H1 (cell line): ENCODE results near the gene ATP5MC3. TPM values are rescaled to one million over a fixed set of nuclear protein-coding genes. Genes with fewer than 3 reads are reported as not detected.

Experiments
- CTCF ChIA-PET: fragments of 300-600 bp; sonication (Branson Sonifier 250); formaldehyde crosslinking; loops from one replicate; lab custom pipeline; 2021; ENCODE audit not compliant: partially characterized antibody; lab: Charles Lee
- POLR2A ChIA-PET: fragments of 300-600 bp; sonication (Branson Sonifier 250); formaldehyde crosslinking; loops from one replicate; lab custom pipeline; 2021; ENCODE audit warnings: inconsistent platforms; ENCODE audit not compliant: partially characterized antibody; lab: Charles Lee
- DNase-seq, 2 experiments: peaks; one replicate each; pipeline versions ENCODE4 v3.0.0 to v3.0.0-alpha.2; 2010 to 2022; ENCODE audit warnings: low spot score in 2 of 2, low read depth in 1 of 2, mixed read lengths in 1 of 2
- FAIRE-seq: peaks from 2 replicates; lab custom pipeline; 2011; peaks lifted over from hg19 to GRCh38; lab: Jason Lieb, UNC
- H2AFZ ChIP-seq: 2 replicates; pipeline ENCODE4 v1.8.1; 2012; ENCODE audit warnings: low read length, inconsistent platforms
- H2AK5ac ChIP-seq: 2 replicates; pipeline ENCODE4 v1.6.1; 2013; ENCODE audit warnings: low read depth, low read length
- H2BK120ac ChIP-seq: replicated peaks from 2 replicates; pipeline ENCODE3; 2013; ENCODE audit warnings: low read depth, low read length, inconsistent platforms
- H2BK12ac ChIP-seq: 2 replicates; pipeline ENCODE4 v1.6.1; 2013; ENCODE audit warnings: low read depth, low read length
- H2BK15ac ChIP-seq: 2 replicates; pipeline ENCODE4 v1.6.1; 2013; ENCODE audit warnings: low read length
- H2BK20ac ChIP-seq: 2 replicates; pipeline ENCODE4 v1.6.1; 2013; ENCODE audit warnings: low read length
- H2BK5ac ChIP-seq: 2 replicates; pipeline ENCODE4 v1.6.1; 2013; ENCODE audit warnings: low read depth, low read length
- H3K14ac ChIP-seq: 2 replicates; pipeline ENCODE4 v1.6.1; 2013; ENCODE audit warnings: inconsistent platforms; ENCODE audit not compliant: insufficient read length
- H3K18ac ChIP-seq: 2 replicates; pipeline ENCODE4 v1.6.1; 2013; ENCODE audit warnings: low read length; ENCODE audit errors: extremely low read depth
- H3K23ac ChIP-seq: 2 replicates; pipeline ENCODE4 v1.6.1; 2013; ENCODE audit warnings: inconsistent platforms; ENCODE audit not compliant: insufficient read length
- H3K23me2 ChIP-seq: 2 replicates; pipeline ENCODE4 v1.6.1; 2013; ENCODE audit warnings: low read depth, low read length
- H3K27ac ChIP-seq: 2 replicates; pipeline ENCODE4 v1.6.1; 2011; ENCODE audit warnings: low read depth, low read length, inconsistent platforms
- H3K27me3 ChIP-seq, 4 experiments: replicated peaks in 1 of 4; 1 replicate in 1 of 4; 2 replicates in 3 of 4; pipeline versions ENCODE4 v1.6.1 to v1.8.1; 2011 to 2013; ENCODE audit warnings: low read length in 3 of 4, mild to moderate bottlenecking in 3 of 4, inconsistent platforms in 2 of 4, mixed read lengths in 2 of 4, moderate library complexity in 1 of 4; ENCODE audit not compliant: control insufficient read depth in 3 of 4, insufficient read depth in 3 of 4; ENCODE audit errors: extremely low read depth in 1 of 4
- H3K36me3 ChIP-seq, 4 experiments: 2 replicates each; pipeline versions ENCODE4 v1.6.1 to v1.8.1; 2011 to 2013; ENCODE audit warnings: mild to moderate bottlenecking in 4 of 4, low read length in 3 of 4, moderate library complexity in 2 of 4, control low read depth in 1 of 4, inconsistent platforms in 1 of 4; ENCODE audit not compliant: insufficient read depth in 4 of 4, control insufficient read depth in 2 of 4
- H3K4ac ChIP-seq: replicated peaks from 2 replicates; pipeline ENCODE3; 2013; ENCODE audit warnings: low read length, low read depth, mixed read lengths, inconsistent platforms; ENCODE audit not compliant: insufficient read length
- H3K4me1 ChIP-seq, 4 experiments: replicated peaks in 1 of 4; 1 replicate in 1 of 4; 2 replicates in 3 of 4; pipeline versions ENCODE4 v1.6.1 to v1.8.1; 2011 to 2013; ENCODE audit warnings: low read length in 3 of 4, inconsistent platforms in 2 of 4, mixed read lengths in 1 of 4; ENCODE audit not compliant: insufficient read depth in 4 of 4, control insufficient read depth in 3 of 4
- H3K4me2 ChIP-seq, 2 experiments: 2 replicates each; pipeline versions ENCODE4 v1.6.1 to v1.8.1; 2011 to 2013; ENCODE audit warnings: low read depth in 2 of 2, low read length in 2 of 2, control low read depth in 1 of 2, inconsistent platforms in 1 of 2, mild to moderate bottlenecking in 1 of 2; ENCODE audit not compliant: insufficient read depth in 1 of 2
- H3K4me3 ChIP-seq, 4 experiments: fragments of 200-600, 300-600 bp in 1 of 4; sonication (generic), shearing (Covaris generic), sonication (Bioruptor Twin) in 1 of 4; 2 replicates each; pipeline versions ENCODE4 v1.5.1 to v1.8.1; 2011 to 2016; ENCODE audit warnings: low read length in 4 of 4, low read depth in 3 of 4, control low read depth in 2 of 4, inconsistent platforms in 2 of 4, mild to moderate bottlenecking in 2 of 4, mixed read lengths in 1 of 4, moderate library complexity in 1 of 4; ENCODE audit not compliant: insufficient read depth in 2 of 4; ENCODE audit errors: extremely low read depth in 1 of 4
- H3K56ac ChIP-seq: replicated peaks from 2 replicates; pipeline ENCODE3; 2013; ENCODE audit warnings: low read depth, mild to moderate bottlenecking, mixed read lengths, low read length, inconsistent platforms; ENCODE audit not compliant: insufficient read length
- H3K79me1 ChIP-seq: 2 replicates; pipeline ENCODE4 v1.6.1; 2013; ENCODE audit warnings: low read depth, low read length, control low read depth
- H3K79me2 ChIP-seq, 2 experiments: 2 replicates each; pipeline versions ENCODE4 v1.6.1 to v1.8.1; 2012 to 2013; ENCODE audit warnings: low read length in 2 of 2, mild to moderate bottlenecking in 2 of 2, inconsistent platforms in 1 of 2; ENCODE audit not compliant: insufficient read depth in 2 of 2, control insufficient read depth in 1 of 2
- H3K9ac ChIP-seq, 4 experiments: replicated peaks in 1 of 4; 1 replicate in 1 of 4; 2 replicates in 3 of 4; pipeline versions ENCODE4 v1.6.1 to v1.8.1; 2011 to 2013; ENCODE audit warnings: low read depth in 3 of 4, low read length in 3 of 4, control low read depth in 2 of 4, mild to moderate bottlenecking in 2 of 4, moderate library complexity in 2 of 4, inconsistent platforms in 1 of 4; ENCODE audit errors: extremely low read depth in 1 of 4
- H3K9me3 ChIP-seq, 2 experiments: 2 replicates each; pipeline versions ENCODE4 v1.6.1 to v1.8.1; 2012 to 2013; ENCODE audit warnings: mild to moderate bottlenecking in 2 of 2, moderate library complexity in 2 of 2, control low read depth in 1 of 2, inconsistent platforms in 1 of 2, low read depth in 1 of 2, low read length in 1 of 2, mixed read lengths in 1 of 2; ENCODE audit not compliant: insufficient read depth in 2 of 2
- H4K20me1 ChIP-seq, 2 experiments: replicated peaks in 1 of 2; 2 replicates each; pipeline versions ENCODE3 to v1.8.1; 2011 to 2013; ENCODE audit warnings: inconsistent platforms in 2 of 2, low read length in 2 of 2, mild to moderate bottlenecking in 1 of 2; ENCODE audit not compliant: insufficient read depth in 2 of 2, control insufficient read depth in 1 of 2
- H4K5ac ChIP-seq: 2 replicates; pipeline ENCODE4 v1.6.1; 2013; ENCODE audit warnings: low read length, low read depth, mixed read lengths, inconsistent platforms; ENCODE audit not compliant: insufficient read length
- H4K8ac ChIP-seq: 2 replicates; pipeline ENCODE4 v1.8.0; 2013; ENCODE audit warnings: mild to moderate bottlenecking, moderate library complexity, low read length, inconsistent platforms; ENCODE audit not compliant: insufficient read depth; ENCODE audit errors: extremely low read depth
- H4K91ac ChIP-seq: replicated peaks from 2 replicates; pipeline ENCODE3; 2013; ENCODE audit warnings: low read length, mixed read lengths, inconsistent platforms; ENCODE audit not compliant: insufficient read length
- ASH2L ChIP-seq: fragments of 200-600, 300-600 bp; sonication (generic); IDR thresholded peaks from one replicate; pipeline ENCODE4 v1.7.1; 2017; ENCODE audit warnings: low read length
- BRCA1 ChIP-seq: IDR thresholded peaks from 2 replicates; pipeline ENCODE4 v1.6.1; 2012; ENCODE audit warnings: low read depth, low read length, improper control_type of control experiment
- CBX8 ChIP-seq: fragments of 300-800, 300-1000 bp; sonication (generic); IDR thresholded peaks from 2 replicates; pipeline ENCODE4 v1.7.1; 2016; ENCODE audit warnings: low read depth, low read length, borderline replicate concordance
- CHD1 ChIP-seq: IDR thresholded peaks from 2 replicates; pipeline ENCODE4 v1.6.1; 2012; ENCODE audit warnings: low read depth, low read length, improper control_type of control experiment
- CHD2 ChIP-seq: IDR thresholded peaks from 2 replicates; pipeline ENCODE4 v1.6.1; 2012; ENCODE audit warnings: low read length, improper control_type of control experiment
- EP300 ChIP-seq, 2 experiments: IDR thresholded peaks; 1 replicate in 1 of 2; 2 replicates in 1 of 2; pipeline ENCODE4 v1.6.1; 2011 to 2012; ENCODE audit warnings: low read depth in 2 of 2, low read length in 2 of 2, mild to moderate bottlenecking in 2 of 2, borderline replicate concordance in 1 of 2, inconsistent platforms in 1 of 2, moderate library complexity in 1 of 2
- EZH2 ChIP-seq: fragments of 200-600 bp; sonication (generic); IDR thresholded peaks from 2 replicates; pipeline ENCODE4 v1.7.1; 2012; ENCODE audit warnings: low read depth, mild to moderate bottlenecking, moderate library complexity, low read length, inconsistent platforms; ENCODE audit not compliant: severe bottlenecking
- JUND ChIP-seq: IDR thresholded peaks from 2 replicates; pipeline ENCODE4 v1.6.1; 2011; ENCODE audit warnings: mild to moderate bottlenecking, improper control_type of control experiment, low read length
- NRF1 ChIP-seq: IDR thresholded peaks from 2 replicates; pipeline ENCODE4 v1.6.1; 2011; ENCODE audit warnings: mild to moderate bottlenecking, low read depth, low read length, improper control_type of control experiment
- POLR2AphosphoS5 ChIP-seq: IDR thresholded peaks from 2 replicates; pipeline ENCODE4 v1.6.1; 2011; ENCODE audit warnings: low read depth, low read length
- POU5F1 ChIP-seq: IDR thresholded peaks from 2 replicates; pipeline ENCODE4 v1.6.1; 2011; ENCODE audit warnings: low read depth, mild to moderate bottlenecking, low read length, moderate library complexity
- RXRA ChIP-seq: IDR thresholded peaks from 2 replicates; pipeline ENCODE4 v1.6.1; 2011; ENCODE audit warnings: low read depth, mild to moderate bottlenecking, low read length, moderate library complexity; ENCODE audit not compliant: insufficient read depth
- YY1 ChIP-seq: IDR thresholded peaks from 2 replicates; pipeline ENCODE4 v1.6.1; 2011; ENCODE audit warnings: low read depth, mild to moderate bottlenecking, low read length
- ZNF274 ChIP-seq: IDR thresholded peaks from 2 replicates; pipeline ENCODE4 v1.7.0; 2012; ENCODE audit warnings: low read length, borderline replicate concordance; ENCODE audit errors: extremely low read depth
- WGBS, 2 experiments: shearing (Covaris generic) in 1 of 2; methylation state at CpG; one replicate each; pipeline versions ENCODE4 v1.1.6 to v1.1.7; 2013 to 2015; ENCODE audit warnings: low lambda C conversion rate in 2 of 2, mixed read lengths in 2 of 2, inconsistent platforms in 1 of 2, low coverage in 1 of 2, missing lambda C conversion rate in 1 of 2; ENCODE audit not compliant: insufficient replicate concordance in 2 of 2, insufficient coverage in 1 of 2, insufficient read length in 1 of 2; ENCODE audit errors: extremely low coverage in 1 of 2, missing lambda C conversion rate in 1 of 2; 5-methylcytosine and 5-hydroxymethylcytosine counted together
- polyA plus RNA-seq, 7 experiments: library from polyadenylated mRNA; depleted of rRNA in 3 of 7; stranded (reverse) in 5 of 7; unstranded in 2 of 7; fragments of >200 nt in 5 of 7; fragments of 200-250 nt in 2 of 7; gene quantifications; 1 replicate in 5 of 7; 2 replicates in 1 of 7; 4 replicates in 1 of 7; pipeline versions ENCODE4 v1.2.1 to v1.2.3, GENCODE V29; 2011 to 2013; ENCODE audit warnings: missing spikeins in 2 of 7, mixed read lengths in 2 of 7
- total RNA-seq: library from RNA; stranded (reverse); fragmentation: NEBNext Ultra II Directional; extraction: Animal tissue kit (Norgen Biotek cat#: 25700); gene quantifications from 2 replicates; pipeline ENCODE4 v1.2.1, GENCODE V29; 2021

Gene ATP5MC3
- total and polyA plus RNA-seq, 2 of the 8 experiments (the other 6 are each of a cell fraction or from before 2014, with no cell fraction given): 320 to 856 TPM

GRCh38 chr2:175135177-175135576 lies 46.3 kb downstream of the ATP5MC3 start:
- H4K5ac ChIP-seq: no peak overlapping the region
- FAIRE-seq (peak; percentile 72), DNase-seq (no peak)
- H3K14ac ChIP-seq: no peak overlapping the region
- peaks cover 0 to 2% of the 10 kb centered on the region in 2 experiments for H4K20me1 ChIP-seq
- no peak overlapping the region for H2BK120ac ChIP-seq
- H3K23ac ChIP-seq: no peak overlapping the region
- H2BK20ac ChIP-seq: no peak overlapping the region
- H3K79me2 ChIP-seq: peaks cover 0 to 40% of the 10 kb centered on the region in 2 experiments; a peak in 2 of 4 replicates
- no peaks in the 10 kb centered on the region for H3K23me2 ChIP-seq
- H4K91ac ChIP-seq: no peak overlapping the region
- no peak overlapping the region for H2BK5ac ChIP-seq
- no peaks in the 10 kb centered on the region for H3K79me1 ChIP-seq
- H3K27ac ChIP-seq: no peak overlapping the region
- H3K4ac ChIP-seq: no peak overlapping the region
- ChIA-PET CTCF (interaction anchor here (0.6 to 1.7 kb wide), 10 partner anchors 11 to 481 kb away, joined by 3 to 5 read pairs (median 3); no protein-coding TSS in a partner anchor), POLR2A (interaction anchor here (0.7 kb wide), 1 partner anchor 73 kb away, joined by 3 read pairs; no protein-coding TSS in a partner anchor)
- no peak overlapping the region for H2BK15ac ChIP-seq
- no peak overlapping the region for H3K4me3 ChIP-seq
- no peak overlapping the region for H3K18ac ChIP-seq
- H3K4me2 ChIP-seq: no peak overlapping the region
- H3K9me3 ChIP-seq: no peaks in the 10 kb centered on the region
- no peak overlapping the region for H2AFZ ChIP-seq
- peaks cover 0 to 26% (median 0%) of the 10 kb centered on the region in 4 experiments; a peak in 2 of 8 replicates for H3K36me3 ChIP-seq
- no peak overlapping the region for H4K8ac ChIP-seq
- H3K4me1 ChIP-seq: no peaks in the 10 kb centered on the region; a peak in 1 of 7 replicates
- H2AK5ac ChIP-seq: no peak overlapping the region
- H2BK12ac ChIP-seq: no peak overlapping the region
- H3K27me3 ChIP-seq: no peaks in the 10 kb centered on the region
- 85% methylated on average over 3 of the region's 3 CpGs; no CpG with 5 or more reads in 1 of the 2 experiments for WGBS, 2 experiments
- H3K56ac ChIP-seq: no peak overlapping the region
- no peak overlapping the region for H3K9ac ChIP-seq
- no peak for TF ChIP-seq CBX8
- TF ChIP-seq POU5F1: no peak
- no peak for TF ChIP-seq CHD2
- TF ChIP-seq ZNF274: no peak
- no peak for TF ChIP-seq BRCA1
- TF ChIP-seq CHD1: no peak
- TF ChIP-seq ASH2L: no peak
- TF ChIP-seq NRF1: no peak
- TF ChIP-seq JUND: no peak
- TF ChIP-seq EP300 (IDR thresholded peaks at IDR 0.05; ENCODE audit: borderline replicate concordance in 1 of 2, low read depth in 2 of 2, low read length in 2 of 2): no peak
- TF ChIP-seq YY1: no peak
- no peak for TF ChIP-seq POLR2AphosphoS5
- TF ChIP-seq RXRA: no peak
- TF ChIP-seq EZH2: no peak
